MV-4-11 (cell line): Measurements from ENCODE around the gene LYL1.

ENCODE experiments used
- DNase-seq: peaks from one replicate; lab custom pipeline; 2025; lab: John Stamatoyannopoulos, UW

LYL1 gene

GRCh38 chr19:13056052-13056660 is 46.5 kb downstream of the LYL1 start:
- no peak for DNase-seq

DNA sequence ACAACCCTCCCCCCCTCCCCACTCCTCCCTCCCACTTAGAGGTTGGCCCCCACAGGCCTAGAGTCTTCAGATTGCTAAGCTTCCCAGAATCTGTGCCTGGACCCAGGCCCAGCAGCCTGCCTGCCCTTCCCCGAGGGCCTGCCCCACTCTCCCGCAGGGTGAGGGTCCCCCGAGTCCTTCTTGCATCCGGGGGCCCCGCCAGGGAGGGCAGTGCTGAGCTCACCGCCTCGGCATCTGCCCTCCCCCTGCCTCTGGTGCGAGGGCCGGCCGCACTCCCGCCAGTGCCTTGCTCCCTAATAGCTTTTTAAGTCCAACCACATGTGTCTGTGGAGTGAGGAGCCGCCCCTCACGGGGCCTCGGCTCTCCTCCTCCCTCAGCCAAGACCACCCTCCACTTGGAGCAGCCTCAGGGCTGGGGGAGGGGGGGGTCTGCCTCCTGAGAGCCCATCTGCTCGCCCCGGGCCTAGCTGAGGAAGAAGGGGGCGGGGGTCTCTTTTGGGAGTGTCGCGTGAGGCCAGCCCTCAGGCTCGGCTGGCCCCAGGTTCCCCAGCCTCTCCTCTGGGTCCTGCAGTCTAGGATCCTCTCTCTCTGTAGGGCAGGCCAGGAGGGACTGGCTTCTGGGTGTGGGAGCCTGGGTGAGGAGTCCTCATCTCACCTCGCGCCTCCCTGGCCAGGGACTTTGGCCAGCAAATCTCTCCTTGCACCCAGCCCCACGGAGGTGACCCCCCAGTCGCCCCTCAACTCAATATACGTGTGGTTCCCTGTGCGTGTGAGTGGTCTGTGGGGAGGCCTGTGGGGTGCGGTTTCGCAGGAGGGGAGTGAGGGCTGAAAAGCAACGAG is 47.2 kb downstream of the LYL1 start:
- DNase-seq = no peak

DNA sequence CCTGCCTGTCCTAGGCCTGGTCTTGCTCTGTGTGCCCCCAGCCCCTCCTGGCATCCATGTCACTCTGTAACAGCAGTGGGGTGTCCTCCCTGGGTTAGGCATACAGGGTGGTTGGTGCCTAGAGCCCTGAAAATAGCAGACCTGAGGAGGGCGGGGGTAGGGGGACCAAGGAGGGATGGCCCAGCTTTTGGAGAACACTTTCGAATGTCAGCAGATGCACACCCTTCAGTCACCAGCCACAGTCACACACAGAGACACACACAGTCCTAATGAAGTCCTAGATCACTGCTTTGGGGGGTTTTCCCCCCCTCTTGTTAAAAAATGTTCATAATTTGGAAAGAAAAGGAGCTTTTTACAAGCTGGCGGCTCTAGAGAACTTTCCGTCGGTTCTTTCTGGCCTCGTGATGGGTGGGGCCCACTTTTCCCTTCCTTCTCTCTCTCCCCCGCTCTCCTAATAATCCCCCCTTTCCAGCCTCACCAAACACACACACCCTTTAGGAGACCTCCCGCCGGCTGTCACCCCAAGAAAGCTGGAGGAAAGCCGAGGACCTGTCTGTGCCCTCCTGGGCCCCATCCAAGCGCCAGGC is 47.9 kb downstream of the LYL1 start:
- DNase-seq = no peak

DNA sequence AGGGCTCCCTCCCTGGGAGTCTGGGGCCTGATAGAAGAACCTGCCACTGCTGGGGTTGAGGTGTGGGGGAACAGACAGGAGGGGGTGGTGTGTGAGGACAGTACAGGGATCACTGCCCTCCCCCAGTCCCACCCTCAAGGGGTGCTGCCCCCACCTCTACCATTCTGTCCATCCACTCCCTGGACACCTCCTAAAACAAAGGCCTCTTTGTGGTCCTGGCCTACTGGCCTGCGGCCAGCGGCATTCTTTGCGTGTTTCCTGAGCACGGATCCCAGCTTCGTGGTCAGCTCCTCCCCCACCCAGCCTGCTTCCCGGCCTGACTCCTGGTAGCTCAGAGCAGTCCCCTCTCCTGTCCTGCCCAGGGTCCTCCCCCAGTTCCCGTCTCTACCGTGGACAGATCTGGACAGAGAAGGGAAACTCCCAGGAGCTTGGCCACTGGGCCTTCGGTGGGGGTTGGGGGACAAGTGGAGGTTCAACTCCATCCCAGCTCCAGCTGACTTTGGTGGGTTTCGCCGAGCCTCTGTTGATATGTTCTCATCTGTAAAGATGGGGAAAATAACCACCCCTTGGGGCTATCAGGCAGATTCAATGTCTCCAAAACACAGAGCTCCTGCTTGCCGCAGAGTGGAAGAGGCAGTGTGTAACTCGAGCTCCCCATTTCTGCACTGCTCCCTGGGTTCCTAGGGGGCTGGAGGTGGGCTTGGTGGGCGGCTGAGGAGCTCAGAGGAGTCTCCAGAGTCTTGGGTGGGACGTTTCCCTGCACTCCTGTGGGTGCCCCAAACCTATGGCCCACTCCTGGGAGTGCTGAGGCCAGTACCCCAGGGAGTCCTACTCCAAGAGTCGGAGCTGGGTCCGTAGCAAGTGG is 48.7 kb downstream of the LYL1 start:
- no peak for DNase-seq

DNA sequence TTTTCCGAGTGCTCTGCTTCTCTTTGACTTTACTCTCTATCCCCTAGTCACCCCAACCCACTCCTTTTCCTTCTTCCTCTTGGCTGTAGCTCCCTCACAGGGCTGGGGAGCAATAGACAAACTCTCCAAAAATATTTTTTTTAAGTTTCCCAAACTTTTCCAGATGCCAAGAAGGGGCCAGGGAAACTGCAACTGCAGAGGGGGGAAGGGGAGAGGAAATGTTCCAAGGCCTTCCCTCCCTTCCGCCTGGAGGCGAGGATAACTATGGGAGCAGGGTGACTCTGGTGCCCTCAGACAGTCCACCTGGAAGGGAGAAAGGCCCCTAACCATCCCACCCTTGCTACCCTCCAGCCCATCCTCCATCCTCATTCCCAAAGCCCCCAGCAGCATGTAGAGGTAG is 49.4 kb downstream of the LYL1 start:
- no peak for DNase-seq

DNA sequence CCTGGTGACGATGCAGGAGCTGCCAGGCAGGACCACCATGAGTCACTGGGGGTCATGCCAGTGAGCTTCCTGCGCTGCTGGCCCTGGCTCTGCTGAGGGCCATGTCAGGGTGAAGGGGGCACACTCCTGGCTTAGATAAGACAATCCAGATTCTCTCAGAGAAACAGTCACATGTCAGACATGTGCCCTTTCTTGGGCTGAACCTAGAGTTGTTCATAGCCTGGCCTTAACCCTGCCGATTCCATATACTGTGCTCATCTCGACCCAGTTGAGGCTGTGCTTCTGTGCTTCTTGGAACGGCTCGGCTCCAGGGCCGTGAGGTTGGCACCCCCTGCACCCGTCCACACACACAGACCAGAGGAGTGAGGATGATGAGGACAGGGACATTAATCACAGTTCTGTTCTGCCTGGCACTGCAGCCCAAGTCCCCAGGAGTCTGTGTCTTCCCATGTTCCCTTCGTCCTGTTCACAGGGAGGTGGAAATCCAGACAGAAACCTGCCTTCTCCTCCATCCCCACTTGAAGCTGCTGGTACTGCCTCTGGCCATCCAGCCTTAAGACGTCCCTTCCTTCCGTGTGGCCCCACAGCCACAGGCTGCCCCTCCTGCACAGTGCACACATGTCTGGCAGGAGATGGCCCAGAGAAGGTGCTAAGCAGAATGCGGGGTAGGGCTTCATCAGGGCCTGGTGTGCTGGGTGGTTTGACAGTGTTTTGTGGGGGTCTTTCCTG is 50.0 kb downstream of the LYL1 start:
- DNase-seq = no peak

DNA sequence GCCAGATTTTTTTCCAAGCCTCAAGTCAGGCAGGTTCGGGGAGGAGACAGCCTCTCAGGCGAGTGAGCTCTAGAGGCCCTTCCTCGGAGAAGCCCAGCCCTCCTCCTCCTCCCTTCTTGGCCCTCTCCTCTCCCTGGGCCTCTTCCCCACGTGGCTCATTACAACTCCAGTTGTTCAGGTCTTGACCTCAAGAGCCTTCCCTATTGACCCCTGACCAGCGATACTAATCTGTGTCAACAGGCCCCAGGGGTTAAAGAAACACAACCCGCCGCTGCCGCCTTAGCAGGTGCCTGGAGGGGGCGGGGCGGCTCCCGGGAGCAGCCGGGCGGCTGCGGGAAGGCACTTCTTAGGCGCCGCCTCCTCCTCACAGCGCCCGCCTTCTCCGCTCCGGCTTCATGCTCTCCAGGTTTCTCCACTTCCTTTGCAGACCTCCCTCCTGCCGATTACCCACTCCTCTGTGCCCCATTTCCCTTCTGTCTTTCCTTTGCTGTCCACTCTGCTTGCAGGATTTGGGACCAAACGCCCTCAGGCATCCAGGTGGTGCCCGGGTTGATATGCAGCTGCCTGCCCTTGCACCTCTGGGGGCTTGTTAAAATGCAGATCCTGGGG is 51.0 kb downstream of the LYL1 start:
- peak; percentile 47 for DNase-seq

DNA sequence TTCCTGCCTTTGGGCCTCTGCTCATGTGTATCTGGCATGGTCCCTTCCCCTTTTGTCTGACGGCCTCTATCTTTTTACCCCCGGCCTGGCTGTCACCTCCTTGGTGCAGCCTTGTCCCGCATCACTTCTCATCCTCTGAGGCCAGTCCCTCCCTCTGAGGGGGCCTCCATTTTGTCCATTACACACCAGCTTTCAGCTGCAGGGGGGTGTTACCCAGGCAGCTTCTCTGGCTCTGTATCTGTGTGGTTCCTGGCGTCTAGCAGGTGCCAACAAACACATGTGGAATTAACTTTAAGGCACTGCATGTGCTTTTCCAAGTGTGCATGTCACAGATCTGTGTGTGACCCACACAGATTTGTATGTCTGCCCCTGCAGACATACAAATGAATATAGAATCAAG is 52.4 kb downstream of the LYL1 start:
- no peak for DNase-seq
